Gastrocnemius medialis (tissue), 4 donors: ENCODE measurements around the gene ZNF547.

ENCODE experiments used
- CTCF ChIP-seq, 5 experiments: fragments of 450-650 bp in 3 of 5; fragments of 200-600 bp in 2 of 5; sonication (generic) in 2 of 5; IDR thresholded peaks in 4 of 5; conservative IDR thresholded peaks in 1 of 5; 1 replicate in 4 of 5; 2 replicates in 1 of 5; pipeline ENCODE4 v1.5.1; 2016 to 2019; ENCODE audit warnings: antibody characterized with exemption in 5 of 5, mild to moderate bottlenecking in 3 of 5, moderate library complexity in 3 of 5
- POLR2A ChIP-seq, 2 donors: fragments of 450-650 bp; IDR thresholded peaks; one replicate each; pipeline ENCODE4 v1.6.1; 2017; ENCODE audit warnings: antibody characterized with exemption in 2 of 2, mild to moderate bottlenecking in 2 of 2, moderate library complexity in 2 of 2

DNA sequence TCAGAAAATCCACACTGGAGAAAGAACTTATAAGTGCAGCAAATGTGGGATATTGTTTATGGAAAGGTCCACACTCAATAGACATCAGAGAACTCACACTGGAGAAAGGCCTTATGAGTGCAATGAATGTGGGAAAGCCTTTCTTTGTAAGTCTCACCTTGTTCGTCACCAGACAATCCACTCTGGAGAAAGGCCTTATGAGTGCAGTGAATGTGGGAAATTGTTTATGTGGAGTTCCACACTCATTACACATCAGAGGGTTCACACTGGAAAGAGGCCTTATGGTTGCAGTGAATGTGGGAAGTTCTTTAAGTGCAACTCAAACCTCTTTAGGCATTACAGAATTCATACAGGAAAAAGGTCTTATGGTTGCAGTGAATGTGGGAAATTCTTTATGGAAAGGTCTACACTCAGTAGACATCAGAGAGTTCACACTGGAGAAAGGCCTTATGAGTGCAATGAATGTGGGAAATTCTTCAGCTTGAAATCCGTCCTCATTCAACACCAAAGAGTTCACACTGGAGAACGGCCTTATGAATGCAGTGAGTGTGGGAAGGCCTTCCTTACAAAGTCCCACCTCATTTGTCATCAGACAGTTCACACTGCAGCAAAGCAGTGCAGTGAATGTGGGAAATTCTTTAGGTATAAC lies 14.3 kb downstream of the ZNF547 start:
- TF ChIP-seq CTCF (IDR thresholded peaks at IDR 0.05 in 4 of 5, conservative IDR thresholded peaks at IDR 0.05 in 1 of 5) (no peak), POLR2A (IDR thresholded peaks at IDR 0.05) (no peak)
